GM21367 (cell line): ENCODE data around the gene NCLN.

Source experiments
- ATAC-seq: cut with Tn5 transposase; IDR thresholded peaks from one replicate; pipeline ENCODE4 v1.9.1; 2021; ENCODE audit not compliant: unreplicated experiment

Gene NCLN

GRCh38 chr19:3252650-3253049 lies 66.9 kb downstream of the NCLN start:
- ATAC-seq = no peak

- ATAC-seq = no peak
Measured at GRCh38 chr19:3253270-3253669, 67.5 kb downstream of the NCLN start.

- ATAC-seq = no peak
Measured at GRCh38 chr19:3254520-3254919, 68.8 kb downstream of the NCLN start.

- ATAC-seq = no peak
Measured at GRCh38 chr19:3257071-3257470, 71.3 kb downstream of the NCLN start.
